BJ (cell line): ENCODE results near the gene KANTR. TPM values are rescaled to one million over a fixed set of nuclear protein-coding genes. Genes with fewer than 3 reads are reported as not detected.

Source experiments
- CTCF ChIA-PET: fragments of 350-600 bp; formaldehyde crosslinking; extraction: SDS; loops from one replicate; lab custom pipeline; 2021; ENCODE audit warnings: antibody characterized with exemption, inconsistent platforms; lab: Yijun Ruan, JAX
- POLR2A ChIA-PET: fragments of 300-600 bp; sonication (Branson Sonifier 250); formaldehyde crosslinking; extraction: SDS; loops from one replicate; lab custom pipeline; 2021; ENCODE audit warnings: antibody characterized with exemption; lab: Charles Lee
- DNase-seq: peaks from one replicate; pipeline ENCODE4 v3.0.0-alpha.2; 2011; ENCODE audit warnings: low read depth
- H3K27me3 ChIP-seq: 2 replicates; pipeline ENCODE4 v1.6.0; 2011; ENCODE audit warnings: low read length; ENCODE audit not compliant: control insufficient read depth, insufficient read depth
- H3K36me3 ChIP-seq: 2 replicates; pipeline ENCODE4 v1.5.1; 2011; ENCODE audit warnings: low read length; ENCODE audit not compliant: control insufficient read depth, insufficient read depth
- H3K4me3 ChIP-seq: 2 replicates; pipeline ENCODE4 v1.5.1; 2011; ENCODE audit warnings: low read depth, mild to moderate bottlenecking, control low read depth, low read length
- CTCF ChIP-seq: IDR thresholded peaks from 2 replicates; pipeline ENCODE4 v1.5.1; 2011; ENCODE audit warnings: low read depth, mild to moderate bottlenecking, control low read depth, inconsistent platforms, low read length, moderate library complexity; ENCODE audit not compliant: insufficient read depth
- polyA minus RNA-seq: library from RNA; depleted of rRNA, polyadenylated mRNA; stranded (reverse); fragments of >200 nt; gene quantifications from 2 replicates; pipeline ENCODE4 v1.2.3, GENCODE V29; 2011; rRNA and poly(A)+ RNA removed
- polyA plus RNA-seq: library from polyadenylated mRNA; depleted of rRNA; stranded (reverse); fragments of >200 nt; gene quantifications from 2 replicates; pipeline ENCODE4 v1.2.3, GENCODE V29; 2011; rRNA removed

KANTR gene
- polyA plus RNA-seq (2.3 and 2.5 TPM in 2 replicates), polyA minus RNA-seq (10.4 and 11.2 TPM in 2 replicates)

- Histone ChIP-seq H3K36me3 (no peaks in the 10 kb centered on the region), H3K4me3 (peak within 1 kb of the TSS; percentile 79), H3K27me3 (no peaks in the 10 kb centered on the region)
- ChIA-PET POLR2A (interaction anchor here (0.6 kb wide), 1 partner anchor 12 kb away, joined by 4 read pairs; the partner anchor contains the start of gene TSPYL2), CTCF (no interaction called here)
- TF ChIP-seq CTCF = peak; percentile 15; the same call in 1 of the 2 replicates
- peak; percentile 80 for DNase-seq
Measured at GRCh38 chrX:53093748-53094581, at the start of gene KANTR. TSS of gene KANTR (plus strand) at chrX:53094142. CDS start at chrX:53124273, 30,131 bp downstream.

- no peak overlapping the region for H3K4me3 ChIP-seq
- ChIA-PET CTCF (interaction anchor here (0.7 kb wide), 1 partner anchor 27 kb away, joined by 3 read pairs; no protein-coding TSS in a partner anchor), POLR2A (no interaction called here)
- DNase-seq = no peak
- H3K27me3 ChIP-seq = no peaks in the 10 kb centered on the region
- TF ChIP-seq CTCF = no peak
- no peaks in the 10 kb centered on the region for H3K36me3 ChIP-seq
Measured at GRCh38 chrX:53044995-53045394, 48.9 kb upstream of the KANTR start.

- ChIA-PET CTCF (no interaction called here), POLR2A (no interaction called here)
- no peak for DNase-seq
Measured at GRCh38 chrX:53047228-53047627, 46.7 kb upstream of the KANTR start.

GRCh38 chrX:53048169-53049126 lies 45.5 kb upstream of the KANTR start, which contains the start of gene GPR173:
TSS of gene GPR173 (plus strand) at chrX:53048789. CDS start at chrX:53076622, 27,833 bp downstream.
- TF ChIP-seq CTCF = no peak
- CTCF ChIA-PET = no interaction called here
- Histone ChIP-seq H3K36me3 (no peaks in the 10 kb centered on the region), H3K27me3 (no peaks in the 10 kb centered on the region), H3K4me3 (peak within 1 kb of the TSS; percentile 65)
- DNase-seq = no peak
- POLR2A ChIA-PET = interaction anchor here (0.6 kb wide), 1 partner anchor 34 kb away, joined by 10 read pairs; the partner anchor contains the start of gene TSPYL2

More at GRCh38 chrX:53047228-53047627, 46.7 kb upstream of the KANTR start:
- no peaks in the 10 kb centered on the region for H3K27me3 ChIP-seq
- peak; percentile 28; the same call in 1 of the 2 replicates for TF ChIP-seq CTCF
- H3K4me3 ChIP-seq = no peak overlapping the region
- no peaks in the 10 kb centered on the region for H3K36me3 ChIP-seq
